Measurements from ENCODE around the gene C1QTNF3.
"Not testable (repeated sequence)": the region's sequence is repeated elsewhere in the genome, so short reads cannot be mapped to it uniquely, and the experiment has no call there.

The C1QTNF3 gene

DNA sequence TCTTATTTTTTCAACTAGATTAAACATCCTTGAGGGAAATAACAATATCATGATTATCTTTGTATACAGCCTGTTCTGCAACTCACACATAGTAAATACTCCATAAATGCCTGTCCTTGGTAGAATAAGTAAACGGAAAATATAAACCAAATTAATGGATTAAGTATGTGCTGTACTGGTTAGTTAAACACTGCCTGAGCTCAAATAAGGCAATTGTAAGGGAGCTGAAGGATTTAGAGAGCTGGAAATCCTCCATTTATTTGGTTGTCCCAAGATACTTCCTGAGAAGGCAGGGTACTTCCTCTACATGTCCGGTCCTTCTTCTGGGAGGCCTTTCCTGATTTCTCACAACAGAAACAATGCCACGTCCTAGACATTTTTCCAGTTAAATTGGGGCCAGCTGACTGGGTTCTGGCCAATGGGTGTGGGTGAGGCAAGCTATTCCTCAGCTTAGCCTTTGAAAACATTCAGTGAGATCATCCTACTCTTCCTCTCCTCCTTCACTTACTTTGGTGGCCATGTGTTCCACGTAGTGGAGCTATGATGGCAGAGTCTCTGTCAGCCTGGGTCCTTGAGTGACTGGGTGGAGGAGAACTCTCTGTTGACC lies 8.5 kb upstream of the C1QTNF3 start:
- DNase-seq (ENCODE audit: low read depth) = no peak

DNA sequence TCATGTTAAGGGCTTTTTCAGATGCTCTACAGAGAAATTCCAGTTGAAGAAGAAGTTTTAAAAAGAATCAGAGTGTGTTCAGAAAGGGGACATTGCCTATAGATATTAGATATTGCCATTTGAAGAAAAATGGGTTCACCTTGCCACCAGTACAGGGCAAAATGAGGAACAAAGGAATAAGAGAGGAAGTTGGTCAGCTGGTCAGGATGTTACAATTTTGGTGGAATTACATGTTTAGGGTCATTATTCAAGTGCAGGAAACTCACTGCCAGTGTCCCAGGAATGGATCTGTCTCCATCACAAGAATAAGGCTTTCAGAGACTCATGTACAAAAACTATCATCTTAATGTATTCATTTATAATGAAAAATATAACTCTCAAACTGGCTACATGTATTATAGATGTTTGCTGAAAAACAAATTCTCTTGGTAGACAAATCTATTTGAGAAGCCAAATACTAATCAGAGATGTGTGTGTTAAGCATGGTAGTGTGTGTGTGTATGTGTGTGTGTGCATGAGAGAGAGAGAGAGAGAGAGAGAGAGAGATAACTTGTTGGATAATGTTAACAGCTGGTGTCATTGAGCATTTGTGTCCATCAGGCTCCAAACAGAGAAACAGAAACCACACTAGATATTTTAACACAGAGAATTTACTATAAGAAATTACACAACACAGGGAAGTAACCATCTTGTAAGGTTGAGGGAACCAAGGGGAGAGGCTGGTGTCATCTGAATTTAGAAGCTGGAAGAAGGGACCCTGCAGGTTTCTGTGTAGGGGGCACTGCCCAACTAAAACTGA lies 5.0 kb upstream of the C1QTNF3 start:
- DNase-seq (ENCODE audit: low read depth) = no peak

DNA sequence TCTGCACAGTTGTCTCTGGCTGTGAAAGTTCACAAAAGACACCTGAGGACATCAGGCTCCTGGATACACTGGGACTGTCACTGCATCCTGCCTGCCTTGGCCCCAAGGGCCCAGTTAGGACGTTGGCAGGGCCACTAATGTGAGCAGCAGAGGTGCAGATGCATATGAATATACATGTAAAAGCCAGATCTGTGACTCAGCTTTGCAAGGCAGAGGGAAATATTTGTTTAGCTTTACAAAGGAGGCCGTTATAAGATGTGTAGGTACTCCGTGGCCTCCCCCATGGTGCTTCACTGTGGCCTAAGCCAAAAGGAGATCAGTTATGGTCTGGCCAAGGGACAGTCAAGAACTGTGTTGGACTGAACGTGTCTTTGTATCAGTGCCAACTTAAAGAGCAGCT lies 4.1 kb upstream of the C1QTNF3 start:
- no peak for DNase-seq (ENCODE audit: low read depth)

DNA sequence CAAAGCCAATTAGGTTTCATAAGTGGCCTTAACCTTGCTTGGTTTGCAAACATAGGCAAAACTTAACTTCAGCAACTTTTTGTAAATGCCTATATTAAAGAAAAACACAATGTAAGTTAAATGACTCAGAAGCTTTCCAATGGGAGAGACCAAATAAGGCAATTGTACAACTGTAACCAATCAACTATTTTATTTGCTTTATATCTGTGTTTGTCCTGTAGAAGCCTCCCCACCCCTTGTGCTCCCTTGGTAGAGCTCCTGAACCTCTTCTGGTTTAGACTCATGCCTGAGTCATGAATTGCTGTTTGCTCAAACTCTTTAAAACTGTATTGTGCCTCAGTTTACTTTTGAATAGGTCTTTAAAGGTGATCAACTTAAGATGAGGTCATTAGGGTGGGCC lies 3.0 kb upstream of the C1QTNF3 start:
- no peak for DNase-seq (ENCODE audit: low read depth)

DNA sequence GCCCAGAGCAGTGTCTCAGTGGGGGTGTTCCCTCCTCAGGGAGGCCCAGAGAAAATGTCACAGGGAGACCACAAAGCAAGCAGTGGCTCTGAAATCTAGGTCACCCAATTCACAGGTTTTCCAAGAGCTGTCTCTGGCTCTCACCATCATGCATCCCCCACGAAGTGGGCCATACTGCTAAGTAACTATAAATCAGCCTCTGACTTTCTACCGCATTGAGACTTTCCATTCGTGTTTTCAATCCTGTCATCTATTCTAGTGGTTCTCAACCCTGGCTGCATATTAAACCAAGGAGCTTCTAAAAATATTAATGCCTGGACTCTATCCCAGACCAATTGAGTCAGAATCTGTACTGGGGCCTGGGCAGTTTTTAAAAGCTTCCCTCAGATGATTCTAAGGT lies 2.0 kb upstream of the C1QTNF3 start:
- no peak for DNase-seq (ENCODE audit: low read depth)

DNA sequence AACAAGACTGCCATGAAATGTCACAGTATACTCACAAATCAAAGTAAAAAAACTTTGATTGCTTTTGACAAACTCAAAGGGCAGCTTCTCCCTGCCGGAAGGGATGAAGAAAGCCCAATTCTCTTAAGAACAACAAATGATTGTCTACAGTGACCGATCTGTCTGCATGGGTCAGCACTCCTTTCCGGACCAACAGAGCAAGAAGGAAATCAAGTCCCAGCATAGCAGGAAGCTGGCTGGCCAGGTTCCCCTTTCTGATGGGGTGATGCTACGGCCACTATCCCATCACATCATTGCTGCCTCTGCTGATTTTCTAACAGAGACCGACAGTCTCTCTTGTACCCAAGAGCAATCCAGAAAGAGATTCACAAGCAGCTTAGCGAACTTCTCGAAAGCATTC lies 692 bp downstream of the C1QTNF3 start:
- no peak for DNase-seq (ENCODE audit: low read depth)

DNA sequence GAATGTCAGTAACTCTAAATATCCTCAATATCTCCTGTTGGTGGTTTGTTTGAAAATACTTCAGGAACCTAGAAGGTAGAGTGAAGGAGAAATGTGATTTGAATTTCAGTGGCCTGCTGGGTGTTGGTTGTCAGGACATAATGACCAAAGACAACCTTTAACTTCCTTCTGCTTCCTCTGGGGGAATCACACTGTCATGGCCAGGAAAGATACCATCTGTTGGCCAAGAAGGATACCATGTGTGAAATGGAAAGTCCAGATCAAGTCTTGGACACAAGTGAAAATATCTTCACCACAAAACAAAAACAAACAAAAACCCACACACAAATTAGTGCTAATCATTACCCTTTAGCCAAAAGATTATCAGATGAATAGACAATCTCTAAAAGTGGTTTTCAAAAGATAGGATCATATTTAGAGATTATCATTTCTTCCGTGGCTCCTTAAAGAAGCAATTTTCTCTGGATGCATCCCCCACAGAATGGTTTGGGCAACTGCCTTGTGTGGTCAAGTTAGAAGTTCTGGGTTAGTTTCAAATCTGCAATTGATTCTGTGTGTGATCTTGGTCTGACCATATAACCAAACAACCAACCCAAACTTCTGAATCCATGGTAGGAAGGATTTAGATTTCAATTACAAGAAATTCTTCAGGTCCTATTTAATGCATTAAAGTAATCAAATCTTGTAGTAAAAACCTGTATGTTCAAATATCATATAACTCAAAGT lies 1.6 kb downstream of the C1QTNF3 start:
- DNase-seq (ENCODE audit: low read depth) = no peak

DNA sequence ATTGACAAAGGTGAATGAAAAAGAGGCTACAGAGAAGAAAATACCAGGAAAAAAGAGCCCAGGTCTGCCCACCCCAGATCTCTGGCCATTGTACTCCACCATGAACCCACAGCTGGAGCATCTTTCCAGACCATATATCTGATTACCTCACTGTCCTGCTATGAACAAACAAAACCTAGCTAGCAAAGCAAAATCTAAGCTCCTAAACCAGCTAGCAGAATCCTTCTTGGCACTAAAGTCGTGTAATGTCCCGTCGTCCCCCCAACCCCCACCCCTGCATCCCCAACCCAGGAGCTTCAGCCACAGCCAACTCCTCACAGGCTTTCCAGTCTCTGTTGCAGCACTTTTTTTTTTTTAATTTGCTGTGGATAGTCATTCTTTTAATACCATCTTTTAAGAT lies 2.5 kb downstream of the C1QTNF3 start:
- no peak for DNase-seq (ENCODE audit: low read depth)

DNA sequence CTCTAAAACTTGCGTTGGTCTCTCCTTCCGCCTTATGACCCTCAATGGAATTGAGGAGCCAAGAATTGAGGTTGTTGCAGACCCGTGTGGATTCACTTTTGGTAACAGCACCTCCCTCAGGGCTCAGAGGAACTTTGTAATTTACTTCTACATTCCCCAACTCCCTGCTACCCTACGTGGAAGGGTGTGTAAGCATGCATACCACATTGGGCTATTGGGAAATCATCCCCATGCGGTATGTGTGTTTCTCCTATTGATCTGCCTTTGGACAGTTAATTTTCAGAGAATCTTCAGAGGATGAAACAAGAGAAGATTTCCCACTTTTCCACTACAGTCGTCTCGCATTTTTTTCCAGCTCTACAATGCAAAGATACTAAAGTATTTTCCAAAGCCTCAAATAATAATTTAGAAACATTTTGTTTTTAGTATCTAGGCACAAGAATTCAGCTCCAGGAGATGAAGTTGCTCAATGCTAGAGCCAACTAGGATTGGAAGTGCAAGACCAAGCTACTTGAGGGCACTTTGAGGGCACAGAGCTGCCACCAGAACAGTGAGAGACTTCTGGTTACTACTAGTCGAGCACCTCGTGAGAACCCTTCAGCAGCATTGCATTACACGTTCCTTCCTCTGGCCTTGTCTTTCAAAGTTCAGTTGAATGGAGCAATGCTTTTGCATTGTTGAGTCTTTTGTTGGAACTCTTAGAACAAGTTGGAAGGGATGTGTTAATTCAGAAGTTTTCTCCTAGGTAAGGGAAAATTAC lies 3.4 kb downstream of the C1QTNF3 start:
- no peak for DNase-seq (ENCODE audit: low read depth)

DNA sequence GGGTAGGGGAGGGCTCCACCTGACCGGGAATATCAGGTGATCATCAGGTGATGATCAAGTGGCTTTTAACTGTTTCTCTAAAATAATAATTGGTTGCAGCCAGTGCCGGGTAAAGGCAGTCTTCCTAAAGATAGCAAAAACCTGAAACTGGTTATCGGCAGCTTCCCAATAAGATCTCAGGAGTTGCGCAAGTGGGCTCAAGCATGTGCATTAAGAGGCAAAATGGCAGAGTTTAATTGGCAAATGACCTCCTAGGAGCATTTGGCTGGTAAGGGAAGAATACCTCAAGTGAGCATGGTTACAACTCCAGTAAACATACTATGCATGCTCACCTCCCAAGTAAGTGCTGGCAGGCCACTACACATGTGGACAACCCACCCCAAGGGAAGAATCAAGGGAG lies 4.2 kb downstream of the C1QTNF3 start:
- no peak for DNase-seq (ENCODE audit: low read depth)

DNA sequence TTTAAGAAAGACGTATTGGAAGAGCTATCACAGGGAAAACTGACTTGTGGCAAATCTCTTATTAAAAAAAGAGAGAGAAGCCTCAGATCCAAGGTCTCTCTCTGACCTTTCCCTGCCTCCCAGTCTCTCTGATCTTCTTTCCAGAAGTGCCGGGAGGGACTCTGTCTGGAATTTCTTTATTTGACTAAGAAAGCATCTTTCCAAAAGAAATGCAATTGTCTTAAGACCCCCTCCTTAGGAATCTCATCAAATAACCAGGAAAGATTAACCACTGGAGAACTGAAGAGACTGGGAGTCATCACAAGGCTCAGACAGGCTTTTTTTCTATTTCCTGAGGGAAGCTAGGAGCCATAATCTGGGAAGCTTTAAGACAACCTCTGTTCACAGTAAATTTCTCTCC lies 4.6 kb downstream of the C1QTNF3 start:
- DNase-seq (ENCODE audit: low read depth) = no peak

DNA sequence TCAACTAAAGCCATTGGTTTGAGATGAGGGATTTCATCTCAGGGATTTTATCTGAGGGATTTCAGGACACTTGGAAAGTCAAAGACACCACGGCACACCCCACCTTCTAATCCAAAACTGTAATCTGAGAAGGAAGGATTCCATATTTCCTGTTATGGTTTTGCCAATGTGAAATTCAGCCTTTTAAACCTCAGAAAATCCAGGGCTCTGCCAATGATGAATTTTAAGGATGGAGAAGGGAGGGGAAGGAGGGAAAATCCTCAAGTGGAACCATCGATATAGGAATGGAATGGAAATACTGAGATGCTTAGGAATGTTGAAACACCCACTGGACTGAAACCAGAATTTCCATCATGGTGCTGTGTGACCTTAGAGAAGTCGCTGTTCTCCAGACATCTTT lies 5.3 kb downstream of the C1QTNF3 start:
- DNase-seq (ENCODE audit: low read depth) = no peak

DNA sequence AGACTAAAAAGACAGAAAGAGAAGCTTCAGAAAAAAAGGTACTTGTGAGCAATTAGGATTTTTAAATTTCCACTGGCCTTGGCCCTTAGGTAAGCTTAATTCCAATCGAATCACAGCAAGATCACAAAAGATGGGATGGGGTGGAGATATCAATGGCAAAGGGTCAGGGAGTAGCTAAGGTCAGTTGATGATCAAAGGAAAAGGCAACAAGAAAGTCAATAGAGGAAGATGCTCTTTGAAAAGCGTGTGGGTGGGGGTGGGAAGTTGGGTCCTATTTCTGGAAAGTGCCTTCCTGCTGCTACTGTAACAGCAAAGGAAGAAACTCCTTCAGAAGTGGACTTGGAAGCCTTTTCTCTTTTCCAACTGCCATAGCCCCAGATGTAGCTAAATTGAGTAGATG lies 7.3 kb downstream of the C1QTNF3 start:
- DNase-seq (ENCODE audit: low read depth) = no peak

DNA sequence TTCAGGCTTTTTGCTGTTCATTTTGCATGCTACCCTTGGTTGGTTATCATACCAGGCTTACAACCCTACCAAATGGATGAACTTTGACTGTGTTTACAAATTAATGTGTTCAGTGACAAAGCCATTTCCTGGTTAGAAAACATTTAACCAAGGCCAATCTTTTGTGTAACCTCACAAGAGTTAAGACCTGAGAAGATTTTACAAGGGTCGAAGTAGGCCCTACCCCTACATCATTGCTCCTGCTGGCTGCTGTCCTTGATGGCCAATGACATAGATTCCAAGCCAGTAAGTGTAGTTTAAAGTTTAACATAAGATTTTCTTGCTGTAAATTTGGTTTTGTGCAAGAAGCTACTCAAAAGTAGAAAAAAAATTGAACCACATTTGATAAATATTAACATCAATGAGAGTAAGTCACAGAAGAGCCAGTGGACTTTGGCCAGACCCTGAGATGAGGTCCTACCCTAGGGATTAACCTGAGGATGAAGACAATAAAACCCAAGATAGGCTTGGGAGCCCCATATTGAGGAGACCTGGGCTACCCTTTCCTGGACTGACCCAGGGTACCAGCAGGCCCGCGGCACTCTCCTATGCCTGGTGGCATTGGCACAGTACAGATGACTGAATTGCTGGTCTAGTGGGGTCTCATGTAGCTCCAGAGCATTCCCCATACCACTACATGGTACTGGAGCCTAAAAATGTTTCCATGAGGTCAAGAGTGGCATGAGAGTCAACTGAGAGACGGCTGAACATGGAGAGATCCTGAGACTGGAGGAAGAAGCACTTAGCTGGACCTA lies 8.3 kb downstream of the C1QTNF3 start:
- no peak for DNase-seq (ENCODE audit: low read depth)

DNA sequence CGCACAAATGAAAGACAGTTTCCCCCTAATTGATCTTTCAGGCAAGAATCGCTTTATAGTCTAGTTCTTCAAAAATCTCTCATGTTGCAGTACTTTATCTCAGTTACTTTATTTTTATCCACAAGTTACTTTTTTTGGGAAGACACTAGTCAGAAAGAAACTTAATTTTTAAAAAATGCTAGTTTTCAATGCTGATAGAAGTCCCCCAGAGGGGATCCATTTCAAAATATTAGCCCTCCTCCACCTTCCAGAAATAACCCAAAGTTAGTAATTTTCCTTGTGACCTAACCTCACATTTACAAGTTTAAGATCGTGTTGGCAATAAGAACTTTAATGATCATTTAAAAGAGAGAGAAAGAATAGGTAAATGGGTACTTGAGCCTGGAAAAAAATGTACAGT lies 11.0 kb downstream of the C1QTNF3 start:
- no peak for DNase-seq (ENCODE audit: low read depth)

DNA sequence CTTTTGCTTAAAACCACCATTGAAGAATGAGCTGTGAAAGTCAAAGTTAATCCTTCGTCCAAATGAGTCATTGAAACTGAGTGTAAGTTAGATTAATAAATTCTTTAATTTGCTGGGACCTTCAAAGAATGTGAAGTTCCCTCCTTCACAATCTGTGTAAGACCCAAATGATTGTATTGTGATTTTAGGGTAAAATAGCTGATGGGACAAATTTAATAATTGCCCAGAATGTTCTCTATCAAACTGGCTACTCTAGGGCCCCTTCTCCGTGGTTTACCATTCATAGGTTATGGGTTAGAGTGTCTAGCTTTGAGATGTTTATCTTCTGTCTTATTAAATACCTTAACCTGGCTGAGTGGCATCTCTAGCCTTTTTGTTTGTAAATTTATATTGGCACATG lies 11.9 kb downstream of the C1QTNF3 start:
- no peak for DNase-seq (ENCODE audit: low read depth)

DNA sequence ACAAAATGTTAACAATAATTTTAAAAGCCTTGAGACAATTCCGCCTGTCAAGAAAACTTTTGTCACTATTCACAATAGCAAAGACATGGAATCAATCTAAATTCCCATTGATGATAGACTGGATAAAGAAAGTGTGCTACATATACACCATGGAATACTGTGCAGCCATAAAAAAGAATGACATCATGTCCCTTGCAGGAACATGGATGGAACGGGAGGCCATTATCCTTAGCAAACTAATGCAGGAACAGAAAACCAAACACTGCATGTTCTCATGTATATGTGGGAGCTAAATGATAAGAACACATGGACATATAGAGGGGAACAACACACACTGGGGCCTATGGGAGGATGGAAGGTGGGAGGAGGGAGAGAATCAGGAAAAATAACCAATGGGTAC lies 12.4 kb downstream of the C1QTNF3 start:
- DNase-seq (ENCODE audit: low read depth) = not testable (repeated sequence)

DNA sequence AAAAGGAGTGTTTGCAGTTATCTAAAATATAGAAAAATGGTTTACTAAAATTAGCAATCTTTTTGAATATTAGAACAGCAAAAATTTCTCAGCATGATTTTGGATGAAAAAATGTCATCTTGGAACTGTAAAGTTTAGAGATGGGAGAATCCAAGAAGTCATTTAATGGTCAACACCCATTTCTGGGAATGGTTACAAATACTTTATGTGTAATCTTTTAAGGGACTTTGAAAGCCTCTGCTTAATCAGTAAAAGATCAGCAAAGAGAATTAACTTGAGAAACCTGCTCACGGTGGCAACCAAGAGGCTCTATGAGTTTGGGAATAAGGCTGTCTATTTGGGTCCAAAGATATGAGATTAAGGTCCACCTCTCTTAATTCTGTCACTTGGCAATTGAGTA lies 13.0 kb downstream of the C1QTNF3 start:
- DNase-seq (ENCODE audit: low read depth) = no peak

DNA sequence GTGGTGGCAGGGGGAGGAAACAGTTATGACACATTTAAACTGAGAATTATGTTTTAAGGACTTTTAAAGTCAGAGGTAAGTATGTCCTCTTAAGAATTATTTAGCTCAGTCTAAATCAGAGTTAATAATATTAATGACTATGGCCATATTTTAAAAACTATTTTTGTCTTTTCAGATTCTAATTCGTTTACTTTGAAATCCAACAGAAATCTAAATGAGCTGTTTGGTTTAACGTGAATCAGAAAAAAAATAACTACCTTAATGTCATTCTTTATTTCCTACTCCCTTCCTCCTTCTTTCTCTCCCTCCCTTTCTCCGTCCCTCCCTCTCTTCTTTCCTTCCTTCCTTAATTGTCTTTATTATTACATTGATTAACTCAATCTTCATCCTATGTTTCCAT lies 14.7 kb downstream of the C1QTNF3 start:
- DNase-seq (ENCODE audit: low read depth) = no peak

DNA sequence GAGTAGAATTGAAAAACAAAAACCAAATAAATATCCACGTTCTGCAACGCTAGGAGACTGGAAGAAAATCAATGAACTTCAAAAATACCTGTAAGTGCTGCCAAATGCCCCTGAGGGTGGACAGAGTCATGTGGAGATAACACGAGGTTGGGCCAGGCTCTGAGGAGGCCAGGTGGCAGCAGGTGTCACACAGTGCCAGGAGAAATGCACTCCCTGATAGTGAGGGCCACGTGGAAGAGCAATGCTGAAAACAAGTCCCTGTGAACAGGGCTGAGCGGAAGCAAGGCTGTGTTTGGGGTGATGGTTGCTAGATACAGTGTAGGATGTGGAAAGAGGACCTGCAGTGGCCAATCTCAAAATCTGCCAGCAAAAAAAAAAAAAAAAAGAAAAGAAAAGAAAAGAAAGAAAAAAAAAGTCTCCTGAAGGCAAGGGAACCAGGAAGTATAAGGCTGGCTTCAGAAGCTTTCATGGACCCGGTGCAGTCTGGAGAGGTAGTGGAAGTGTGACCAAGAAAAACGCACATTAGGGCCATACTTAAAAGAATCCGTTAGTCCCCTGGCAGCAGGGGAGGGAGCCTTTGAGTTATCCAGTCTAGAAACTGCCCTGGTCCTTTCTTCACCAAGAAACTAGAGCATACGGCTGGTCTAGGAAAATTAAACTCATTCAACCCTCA lies 16.8 kb downstream of the C1QTNF3 start:
- DNase-seq (ENCODE audit: low read depth) = no peak

DNA sequence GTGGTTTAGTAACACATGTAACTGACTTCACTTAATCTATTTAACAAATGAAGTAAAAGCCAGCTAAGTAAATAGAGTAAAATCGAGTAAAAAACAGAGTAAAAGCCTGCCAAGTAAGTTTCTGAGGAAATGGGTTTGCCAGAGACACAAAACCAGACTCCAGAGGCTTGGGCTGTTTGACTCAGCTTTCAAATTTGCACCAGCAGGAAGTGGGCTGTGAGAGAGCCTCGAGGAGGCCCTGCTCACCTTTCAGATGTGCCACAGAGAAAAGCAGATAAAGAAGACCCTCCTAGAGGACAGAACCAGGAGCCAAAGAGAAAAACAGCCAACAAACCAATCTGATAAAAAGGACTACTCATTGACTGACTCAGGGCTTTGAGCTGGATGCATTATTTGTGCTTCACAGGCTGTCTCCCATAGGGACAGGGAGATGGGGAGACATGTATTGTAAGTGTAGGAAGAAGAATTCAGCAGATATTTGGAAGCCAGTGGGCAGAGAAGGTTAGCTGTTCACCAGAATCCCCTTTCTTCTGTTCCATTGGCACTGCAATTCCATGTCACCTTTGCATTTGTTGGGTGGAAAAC lies 20.8 kb downstream of the C1QTNF3 start:
- peak; percentile 24 for DNase-seq (ENCODE audit: low read depth)
